HG02610 (cell line): ENCODE data around the gene SORCS1.
"Not testable (repeated sequence)": the region's sequence is repeated elsewhere in the genome, so short reads cannot be mapped to it uniquely, and the experiment has no call there.

Experiments
- ATAC-seq: cut with Tn5 transposase; IDR thresholded peaks from one replicate; pipeline ENCODE4 v1.9.1; 2021; ENCODE audit warnings: mild to moderate bottlenecking, moderate library complexity; ENCODE audit not compliant: unreplicated experiment

SORCS1 gene

GRCh38 chr10:106952033-106952432, 212.5 kb downstream of the SORCS1 start:
- no peak for ATAC-seq

- no peak for ATAC-seq
These were observed 214.6 kb downstream of the SORCS1 start for GRCh38 chr10:106949680-106950478.

DNA sequence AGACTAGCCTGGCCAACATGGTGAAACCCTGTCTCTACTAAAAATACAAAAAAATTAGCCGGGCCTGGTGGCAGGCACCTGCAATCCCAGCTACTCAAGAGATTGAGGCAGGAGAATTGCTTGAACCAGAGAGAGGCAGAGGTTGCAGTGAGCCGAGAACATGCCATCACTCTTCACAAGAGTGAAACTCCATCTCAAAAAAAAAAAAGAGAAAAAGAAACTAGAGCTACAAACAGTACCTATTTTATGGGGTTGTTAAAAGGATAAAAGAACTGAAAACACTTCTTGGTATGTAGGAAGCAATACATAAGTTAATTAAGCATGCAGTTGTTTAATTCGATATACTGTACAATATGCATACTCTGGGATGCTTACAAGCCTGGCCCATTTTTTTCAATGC, 216.9 kb downstream of the SORCS1 start:
- ATAC-seq, result no peak

- ATAC-seq, result no peak
These were observed 222.4 kb downstream of the SORCS1 start for GRCh38 chr10:106942035-106942662.

DNA sequence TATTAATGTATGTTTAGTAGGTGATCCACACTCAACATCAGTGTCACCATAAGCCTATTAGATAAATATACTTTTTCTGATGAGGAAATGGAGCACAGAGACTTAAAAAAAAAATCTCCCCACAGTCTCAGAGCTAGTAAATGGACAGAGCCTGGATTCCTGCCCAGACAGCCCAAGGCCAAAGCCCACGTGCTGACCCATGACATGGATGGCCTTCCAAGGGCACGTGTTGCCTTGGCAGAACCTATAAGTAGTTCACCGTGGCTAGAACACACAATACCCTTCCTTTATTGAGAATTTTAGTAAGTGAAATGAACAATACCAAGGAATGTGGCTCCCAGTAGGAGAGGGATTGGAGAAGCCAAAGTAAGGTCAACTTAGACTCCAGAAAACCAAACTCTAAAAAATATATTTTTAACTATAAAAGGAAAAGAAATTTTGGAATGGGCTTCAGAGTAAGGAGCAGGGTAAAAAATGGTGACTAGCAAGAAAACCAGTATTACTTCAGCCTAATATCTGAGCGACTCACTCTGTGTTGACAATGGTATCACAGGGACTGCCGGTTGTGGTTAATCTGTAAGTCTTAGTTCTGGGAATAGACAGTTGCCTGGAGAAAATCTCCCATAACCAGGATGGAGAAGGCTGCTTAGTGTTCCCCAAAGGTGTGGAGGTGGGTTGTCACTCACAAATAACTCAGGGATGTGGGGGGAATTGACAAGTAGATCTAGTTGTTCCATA, 223.0 kb downstream of the SORCS1 start:
- no peak for ATAC-seq

- ATAC-seq, result no peak
These were observed 226.0 kb downstream of the SORCS1 start for GRCh38 chr10:106938513-106938912.

DNA sequence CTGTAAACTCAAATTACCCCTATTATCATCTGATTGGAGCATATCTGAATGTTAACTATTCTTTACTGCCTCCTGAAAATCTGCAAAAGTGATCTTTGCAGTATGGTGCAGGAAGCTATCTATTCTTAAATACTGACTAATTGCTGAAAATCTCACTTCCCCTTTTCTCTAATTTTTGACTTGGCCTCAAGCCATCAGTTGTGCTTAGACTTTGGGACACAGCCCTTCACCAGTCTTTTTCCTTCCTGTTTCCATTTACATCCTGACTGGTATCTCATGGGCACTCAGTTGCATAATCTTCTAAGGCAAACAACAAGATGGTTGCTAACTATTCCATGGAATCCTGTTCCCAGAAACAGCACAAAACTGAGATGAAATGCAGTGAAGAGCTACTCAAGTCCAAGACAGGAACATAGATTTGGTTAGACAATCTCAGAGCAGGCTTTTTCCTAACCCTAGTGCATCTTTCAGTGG, 228.5 kb downstream of the SORCS1 start:
- peak; percentile 70 for ATAC-seq

DNA sequence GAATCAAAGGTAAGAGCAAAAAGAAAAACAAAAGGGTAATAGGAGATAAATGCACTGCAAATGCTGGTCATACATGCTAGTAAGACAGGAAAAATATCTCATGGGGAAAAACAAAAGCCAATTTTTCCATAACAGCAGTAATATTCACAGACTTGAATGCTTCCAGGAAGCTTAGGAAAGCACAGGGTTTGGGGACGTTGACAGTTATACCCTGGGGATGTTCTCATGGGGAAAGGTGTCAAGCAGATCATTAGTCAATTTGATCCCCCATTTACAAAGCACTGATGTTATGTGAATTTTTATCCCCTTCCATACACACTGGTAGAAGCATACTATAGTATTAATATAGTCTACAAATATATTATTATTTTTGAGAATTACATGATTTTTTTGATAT, 232.7 kb downstream of the SORCS1 start:
- ATAC-seq, result no peak

- peak; percentile 82 for ATAC-seq
These were observed 233.2 kb downstream of the SORCS1 start for GRCh38 chr10:106931159-106931852.

DNA sequence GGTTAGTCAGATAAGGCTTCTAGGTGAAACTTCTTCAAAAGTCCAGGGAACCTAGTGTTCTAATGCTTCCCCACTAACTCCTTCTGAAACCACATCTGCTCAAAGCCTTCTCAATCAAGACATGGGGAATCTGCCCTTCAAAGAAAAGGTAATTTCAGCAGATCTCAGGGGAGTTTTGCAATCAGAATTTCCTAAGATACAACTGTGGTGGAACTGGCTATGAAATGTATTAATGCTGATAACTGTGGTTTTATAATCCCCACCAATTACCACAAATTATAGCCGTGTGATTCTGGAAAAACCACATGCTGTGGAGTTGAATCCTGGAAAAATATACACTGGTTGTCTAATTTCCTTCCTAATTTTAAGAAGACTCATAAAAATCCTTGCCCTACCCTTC, 233.8 kb downstream of the SORCS1 start:
- ATAC-seq, result peak; percentile 40

DNA sequence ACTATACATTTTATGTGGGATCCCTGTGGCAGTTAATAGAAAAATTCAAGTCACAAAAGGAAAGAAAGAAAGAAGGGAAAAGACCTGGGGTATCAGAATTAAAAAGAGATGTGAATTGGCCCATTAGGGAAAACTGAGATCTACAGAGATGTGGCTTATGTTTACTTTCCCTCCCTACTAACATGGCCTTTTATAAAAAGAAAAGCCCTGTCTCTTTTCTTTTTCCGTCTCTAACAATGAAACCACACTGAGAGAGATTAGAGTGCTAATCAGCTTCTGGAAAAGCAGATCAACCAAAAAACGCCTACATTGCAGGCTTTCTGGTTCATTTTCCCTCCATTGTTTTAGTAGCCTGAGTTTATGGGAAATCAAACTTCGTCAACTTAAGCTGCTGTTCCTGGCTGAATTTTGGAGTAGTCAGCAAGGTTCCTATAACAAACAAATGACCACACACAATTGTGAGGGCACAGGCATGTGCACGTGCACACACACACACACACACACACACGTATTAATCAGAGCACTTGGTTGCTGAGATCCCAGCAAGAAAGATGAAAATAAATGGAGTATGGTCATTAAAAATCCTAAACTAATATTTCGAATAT, 235.1 kb downstream of the SORCS1 start:
- ATAC-seq, result no peak

- not testable (repeated sequence) for ATAC-seq
These were observed 236.4 kb downstream of the SORCS1 start for GRCh38 chr10:106928151-106928550.

DNA sequence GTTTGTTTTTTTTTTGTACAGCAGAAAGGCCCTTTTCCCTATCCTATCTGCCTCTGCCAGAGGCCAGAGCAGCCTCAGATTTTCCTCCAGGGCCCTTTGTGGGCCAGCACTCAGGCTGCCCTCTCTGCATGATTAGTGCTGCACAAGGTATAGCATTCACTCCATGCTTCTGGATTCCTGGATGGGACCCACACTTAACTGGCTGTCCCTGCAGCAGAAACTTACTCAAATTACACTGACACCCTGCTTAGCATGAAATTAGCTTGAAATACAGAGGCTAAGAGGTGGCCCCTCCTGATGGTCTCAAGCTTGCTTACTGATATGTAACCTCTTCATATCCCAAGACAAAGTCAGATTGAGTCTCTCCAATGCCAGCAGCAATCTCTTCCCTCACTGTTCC, 239.3 kb downstream of the SORCS1 start:
- ATAC-seq, result no peak

DNA sequence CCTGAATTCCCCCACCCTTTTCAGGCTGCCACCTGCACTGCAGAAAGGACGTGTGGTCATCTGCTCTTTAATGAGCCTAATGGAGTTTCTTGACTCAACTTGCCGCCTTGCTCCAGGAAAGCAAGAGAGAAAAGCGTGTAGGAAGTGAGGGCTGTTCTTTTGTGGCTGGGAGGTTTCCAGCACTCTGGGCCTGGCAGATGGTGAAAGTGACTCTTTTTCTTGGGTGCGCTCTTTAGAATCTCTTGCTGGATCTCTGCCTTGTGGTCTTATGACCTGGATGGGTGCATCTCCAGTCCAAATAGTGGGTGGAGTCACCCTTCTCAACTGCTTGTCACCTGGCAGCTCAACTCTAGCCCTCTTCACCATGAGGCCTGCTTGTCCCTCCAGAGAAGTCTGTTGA, 244.0 kb downstream of the SORCS1 start:
- no peak for ATAC-seq

DNA sequence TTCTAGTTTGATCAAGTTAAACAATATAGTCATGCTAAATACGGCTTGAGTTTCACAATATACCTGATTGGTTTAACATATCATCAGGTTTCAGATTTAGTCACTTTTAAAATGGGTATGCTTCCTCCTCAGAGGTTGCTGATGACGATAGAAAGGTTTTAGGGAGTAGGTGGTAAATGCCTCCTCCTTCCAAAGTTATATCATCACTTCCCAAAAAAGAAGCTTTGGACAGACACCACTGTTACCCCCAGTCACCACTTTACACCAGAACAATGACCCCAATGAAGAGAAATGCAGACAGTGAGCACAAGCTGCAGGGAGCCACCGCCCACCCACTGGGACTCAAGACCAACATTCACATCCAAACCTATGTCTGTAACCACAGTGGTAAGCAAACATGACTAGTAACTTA, 244.6 kb downstream of the SORCS1 start:
- peak; percentile 73 for ATAC-seq

GRCh38 chr10:106917452-106918055, 247.0 kb downstream of the SORCS1 start:
- ATAC-seq, result no peak

GRCh38 chr10:106914016-106914415, 250.5 kb downstream of the SORCS1 start:
- ATAC-seq, result no peak

GRCh38 chr10:106913348-106913747, 251.2 kb downstream of the SORCS1 start:
- ATAC-seq, result no peak

DNA sequence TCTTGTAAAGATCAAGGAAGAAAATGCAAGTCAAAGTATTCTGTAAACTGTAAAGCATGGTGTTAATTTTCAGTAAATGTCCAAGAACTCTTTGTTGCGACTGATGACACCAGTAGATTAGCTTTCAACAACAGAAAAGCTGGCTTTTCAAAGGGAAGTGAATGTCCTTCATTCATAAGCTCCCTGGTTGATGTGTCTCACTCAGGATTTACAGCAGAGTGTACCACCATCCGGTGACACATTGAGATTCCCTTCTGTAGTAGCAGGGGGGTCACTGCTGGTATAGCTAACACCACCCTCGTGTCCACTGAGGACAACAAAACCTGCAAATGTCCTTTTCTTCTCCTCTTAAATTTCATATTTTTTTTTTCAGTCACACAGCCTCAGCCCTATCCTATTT, 253.4 kb downstream of the SORCS1 start:
- ATAC-seq, result no peak

GRCh38 chr10:106910666-106911065, 253.8 kb downstream of the SORCS1 start:
- no peak for ATAC-seq
